ENCODE measurements around the gene ACVR1B. TPM values are rescaled to one million over a fixed set of nuclear protein-coding genes. Genes with fewer than 3 reads are reported as not detected.

Gene ACVR1B
- total RNA-seq, 1 donor from 2014 or later: 13.8 TPM

GRCh38 chr12:51974646-51975045 is 23.1 kb downstream of the ACVR1B start:
- Histone ChIP-seq H3K27ac (ENCODE audit: low read depth, low read length) (no peak overlapping the region), H3K9ac (ENCODE audit: low read length) (no peak overlapping the region), H2AFZ (ENCODE audit: low read depth, low read length) (no peak overlapping the region), H4K20me1 (ENCODE audit: insufficient read depth, low read length) (peaks cover 21% of the 10 kb centered on the region), H3K4me1 (ENCODE audit: insufficient read depth, low read length) (peaks cover 72% of the 10 kb centered on the region), H3K4me2 (ENCODE audit: low read length) (peak overlapping the region; percentile 49), H3K4me3 (ENCODE audit: insufficient read depth, low read depth, low read length) (no peak overlapping the region), H3K36me3 (ENCODE audit: insufficient read depth, low read length) (peaks cover 5% of the 10 kb centered on the region), H3K9me3 (ENCODE audit: insufficient read depth, low read depth, low read length) (no peaks in the 10 kb centered on the region), H3K27me3 (ENCODE audit: insufficient read depth, low read length) (no peaks in the 10 kb centered on the region), H3K79me2 (ENCODE audit: insufficient read depth, low read length) (peaks cover 29% of the 10 kb centered on the region)
- TF ChIP-seq, protein P1, sequence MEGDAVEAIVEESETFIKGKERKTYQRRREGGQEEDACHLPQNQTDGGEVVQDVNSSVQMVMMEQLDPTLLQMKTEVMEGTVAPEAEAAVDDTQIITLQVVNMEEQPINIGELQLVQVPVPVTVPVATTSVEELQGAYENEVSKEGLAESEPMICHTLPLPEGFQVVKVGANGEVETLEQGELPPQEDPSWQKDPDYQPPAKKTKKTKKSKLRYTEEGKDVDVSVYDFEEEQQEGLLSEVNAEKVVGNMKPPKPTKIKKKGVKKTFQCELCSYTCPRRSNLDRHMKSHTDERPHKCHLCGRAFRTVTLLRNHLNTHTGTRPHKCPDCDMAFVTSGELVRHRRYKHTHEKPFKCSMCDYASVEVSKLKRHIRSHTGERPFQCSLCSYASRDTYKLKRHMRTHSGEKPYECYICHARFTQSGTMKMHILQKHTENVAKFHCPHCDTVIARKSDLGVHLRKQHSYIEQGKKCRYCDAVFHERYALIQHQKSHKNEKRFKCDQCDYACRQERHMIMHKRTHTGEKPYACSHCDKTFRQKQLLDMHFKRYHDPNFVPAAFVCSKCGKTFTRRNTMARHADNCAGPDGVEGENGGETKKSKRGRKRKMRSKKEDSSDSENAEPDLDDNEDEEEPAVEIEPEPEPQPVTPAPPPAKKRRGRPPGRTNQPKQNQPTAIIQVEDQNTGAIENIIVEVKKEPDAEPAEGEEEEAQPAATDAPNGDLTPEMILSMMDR (IDR thresholded peaks at IDR 0.05; ENCODE audit: insufficient read depth, low read depth, low read length): no peak
- no peak for TF ChIP-seq EZH2 (IDR thresholded peaks at IDR 0.05; ENCODE audit: insufficient read depth, low read length)
- DNase-seq (ENCODE audit: low read depth) (no peak), FAIRE-seq (no peak)
- H3K9me3 Mint-ChIP-seq (ENCODE audit: unreplicated experiment): no peaks in the 10 kb centered on the region
- no peaks in the 10 kb centered on the region for H3K27me3 Mint-ChIP-seq (ENCODE audit: low read depth, unreplicated experiment)
- H3K4me3 Mint-ChIP-seq (ENCODE audit: unreplicated experiment): no peak overlapping the region
- H3K27ac Mint-ChIP-seq (ENCODE audit: unreplicated experiment): no peak overlapping the region
- H3K36me3 Mint-ChIP-seq (ENCODE audit: low read depth, unreplicated experiment): peaks cover 14% of the 10 kb centered on the region
- H3K4me1 Mint-ChIP-seq (ENCODE audit: low read depth, unreplicated experiment): peaks cover 68% of the 10 kb centered on the region

DNA sequence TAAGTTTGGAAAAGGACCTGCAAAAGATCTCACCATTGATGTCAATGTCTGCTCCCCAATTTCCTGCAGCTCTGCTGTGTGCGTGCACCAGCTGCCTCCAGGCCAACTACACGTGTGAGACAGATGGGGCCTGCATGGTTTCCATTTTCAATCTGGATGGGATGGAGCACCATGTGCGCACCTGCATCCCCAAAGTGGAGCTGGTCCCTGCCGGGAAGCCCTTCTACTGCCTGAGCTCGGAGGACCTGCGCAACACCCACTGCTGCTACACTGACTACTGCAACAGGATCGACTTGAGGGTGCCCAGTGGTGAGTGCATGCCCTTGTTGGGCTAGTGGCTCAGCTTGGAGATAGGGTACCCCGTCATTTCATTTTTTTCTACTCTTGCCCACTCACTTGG is 23.7 kb downstream of the ACVR1B start:
- DNase-seq (ENCODE audit: low read depth): no peak
- H3K9me3 ChIP-seq (ENCODE audit: insufficient read depth, low read depth, low read length): no peaks in the 10 kb centered on the region
- TF ChIP-seq, protein P1 (IDR thresholded peaks at IDR 0.05; ENCODE audit: insufficient read depth, low read depth, low read length): no peak
- no peak for TF ChIP-seq EZH2 (IDR thresholded peaks at IDR 0.05; ENCODE audit: insufficient read depth, low read length)
- no peak overlapping the region for H3K9ac ChIP-seq (ENCODE audit: low read length)
- no peak overlapping the region for H3K4me3 ChIP-seq (ENCODE audit: insufficient read depth, low read depth, low read length)
- H2AFZ ChIP-seq (ENCODE audit: low read depth, low read length): no peak overlapping the region
- peaks cover 24% of the 10 kb centered on the region for H3K79me2 ChIP-seq (ENCODE audit: insufficient read depth, low read length)
- Mint-ChIP-seq H3K27me3 (ENCODE audit: low read depth, unreplicated experiment) (no peaks in the 10 kb centered on the region), H3K4me3 (ENCODE audit: unreplicated experiment) (no peak overlapping the region), H3K4me1 (ENCODE audit: low read depth, unreplicated experiment) (peaks cover 68% of the 10 kb centered on the region), H3K9me3 (ENCODE audit: unreplicated experiment) (no peaks in the 10 kb centered on the region), H3K36me3 (ENCODE audit: low read depth, unreplicated experiment) (peaks cover 14% of the 10 kb centered on the region), H3K27ac (ENCODE audit: unreplicated experiment) (no peak overlapping the region)
- H3K4me2 ChIP-seq (ENCODE audit: low read length): peak overlapping the region; percentile 49
- H3K27ac ChIP-seq (ENCODE audit: low read depth, low read length): no peak overlapping the region
- peaks cover 68% of the 10 kb centered on the region for H3K4me1 ChIP-seq (ENCODE audit: insufficient read depth, low read length)
- peaks cover 5% of the 10 kb centered on the region for H3K36me3 ChIP-seq (ENCODE audit: insufficient read depth, low read length)
- peaks cover 17% of the 10 kb centered on the region for H4K20me1 ChIP-seq (ENCODE audit: insufficient read depth, low read length)
- no peak for FAIRE-seq
- no peaks in the 10 kb centered on the region for H3K27me3 ChIP-seq (ENCODE audit: insufficient read depth, low read length)

GRCh38 chr12:51976376-51977160 is 25.1 kb downstream of the ACVR1B start:
- no peaks in the 10 kb centered on the region for H3K9me3 ChIP-seq (ENCODE audit: insufficient read depth, low read depth, low read length)
- peak overlapping the region; percentile 43 for H3K27ac ChIP-seq (ENCODE audit: low read depth, low read length)
- H3K4me1 ChIP-seq (ENCODE audit: insufficient read depth, low read length): peaks cover 54% of the 10 kb centered on the region
- H3K4me3 ChIP-seq (ENCODE audit: insufficient read depth, low read depth, low read length): no peak overlapping the region
- H3K9me3 Mint-ChIP-seq (ENCODE audit: unreplicated experiment): no peaks in the 10 kb centered on the region
- H3K9ac ChIP-seq (ENCODE audit: low read length): no peak overlapping the region
- FAIRE-seq: no peak
- no peak overlapping the region for H2AFZ ChIP-seq (ENCODE audit: low read depth, low read length)
- H3K27me3 Mint-ChIP-seq (ENCODE audit: low read depth, unreplicated experiment): no peaks in the 10 kb centered on the region
- peaks cover 8% of the 10 kb centered on the region for H3K36me3 ChIP-seq (ENCODE audit: insufficient read depth, low read length)
- H3K27me3 ChIP-seq (ENCODE audit: insufficient read depth, low read length): no peaks in the 10 kb centered on the region
- H3K4me2 ChIP-seq (ENCODE audit: low read length): no peak overlapping the region
- peak overlapping the region; percentile 67 for H3K27ac Mint-ChIP-seq (ENCODE audit: unreplicated experiment)
- H3K36me3 Mint-ChIP-seq (ENCODE audit: low read depth, unreplicated experiment): peaks cover 14% of the 10 kb centered on the region
- peaks cover 57% of the 10 kb centered on the region for H3K4me1 Mint-ChIP-seq (ENCODE audit: low read depth, unreplicated experiment)
- DNase-seq (ENCODE audit: low read depth): peak; percentile 77
- H3K79me2 ChIP-seq (ENCODE audit: insufficient read depth, low read length): peaks cover 22% of the 10 kb centered on the region
- TF ChIP-seq EZH2 (IDR thresholded peaks at IDR 0.05; ENCODE audit: insufficient read depth, low read length): no peak
- TF ChIP-seq, protein P1 (IDR thresholded peaks at IDR 0.05; ENCODE audit: insufficient read depth, low read depth, low read length): no peak
- peaks cover 13% of the 10 kb centered on the region for H4K20me1 ChIP-seq (ENCODE audit: insufficient read depth, low read length)
- peak overlapping the region; percentile 55 for H3K4me3 Mint-ChIP-seq (ENCODE audit: unreplicated experiment)

All from astrocyte (in vitro differentiated cells and primary cell).